ENCODE results near the gene TXLNG.

The TXLNG gene

GRCh38 chrX:16762579-16762978 is 23.7 kb upstream of the TXLNG start:
- H3K4me1 ChIP-seq (ENCODE audit: insufficient read depth, low read length), result no peaks in the 10 kb centered on the region
- no peaks in the 10 kb centered on the region for H3K79me2 ChIP-seq (ENCODE audit: insufficient read depth, low read length)
- no peaks in the 10 kb centered on the region for H3K27me3 ChIP-seq (ENCODE audit: insufficient read depth, low read length, poor library complexity)
- H3K27ac ChIP-seq (ENCODE audit: low read length), result no peak overlapping the region
- no peak for DNase-seq
- TF ChIP-seq CTCF (IDR thresholded peaks at IDR 0.05; ENCODE audit: borderline replicate concordance, extremely low read depth, low read length, poor library complexity, severe bottlenecking) (no peak), EZH2 (IDR thresholded peaks at IDR 0.05; ENCODE audit: borderline replicate concordance, low read depth, low read length, severe bottlenecking) (no peak)
- no peaks in the 10 kb centered on the region for H4K20me1 ChIP-seq (ENCODE audit: insufficient read depth, low read length)
- no peak overlapping the region for H3K4me2 ChIP-seq (ENCODE audit: insufficient read depth, low read length)
- H2AFZ ChIP-seq (ENCODE audit: low read depth, low read length), result no peak overlapping the region
- H3K9ac ChIP-seq (ENCODE audit: low read depth, low read length), result no peak overlapping the region
- H3K4me3 ChIP-seq (ENCODE audit: low read depth in 1 of 2, low read length in 2 of 2), result no peak overlapping the region
- H3K9me3 ChIP-seq (ENCODE audit: insufficient read depth, low read length, severe bottlenecking), result no peaks in the 10 kb centered on the region
- H3K36me3 ChIP-seq (ENCODE audit: insufficient read depth, low read length), result peaks cover 5% of the 10 kb centered on the region; the same call in 1 of the 2 replicates
- ATAC-seq (ENCODE audit: insufficient read depth, low read depth), result no peak

- Histone ChIP-seq H3K4me2 (ENCODE audit: insufficient read depth, low read length) (no peak overlapping the region), H3K27me3 (ENCODE audit: insufficient read depth, low read length, poor library complexity) (no peaks in the 10 kb centered on the region), H3K9me3 (ENCODE audit: insufficient read depth, low read length, severe bottlenecking) (no peaks in the 10 kb centered on the region), H3K4me1 (ENCODE audit: insufficient read depth, low read length) (no peaks in the 10 kb centered on the region), H3K27ac (ENCODE audit: low read length) (no peak overlapping the region), H3K4me3 (ENCODE audit: low read depth in 1 of 2, low read length in 2 of 2) (no peak overlapping the region), H2AFZ (ENCODE audit: low read depth, low read length) (no peak overlapping the region), H3K9ac (ENCODE audit: low read depth, low read length) (no peak overlapping the region), H3K36me3 (ENCODE audit: insufficient read depth, low read length) (no peaks in the 10 kb centered on the region; the same call in 1 of the 2 replicates), H4K20me1 (ENCODE audit: insufficient read depth, low read length) (no peaks in the 10 kb centered on the region), H3K79me2 (ENCODE audit: insufficient read depth, low read length) (no peaks in the 10 kb centered on the region)
- DNase-seq, result no peak
- TF ChIP-seq CTCF (IDR thresholded peaks at IDR 0.05; ENCODE audit: borderline replicate concordance, extremely low read depth, low read length, poor library complexity, severe bottlenecking), result no peak
- TF ChIP-seq EZH2 (IDR thresholded peaks at IDR 0.05; ENCODE audit: borderline replicate concordance, low read depth, low read length, severe bottlenecking), result no peak
- ATAC-seq (ENCODE audit: insufficient read depth, low read depth), result no peak
Measured at GRCh38 chrX:16765594-16765993, 20.7 kb upstream of the TXLNG start.

- Histone ChIP-seq H3K9me3 (ENCODE audit: insufficient read depth, low read length, severe bottlenecking) (no peaks in the 10 kb centered on the region), H2AFZ (ENCODE audit: low read depth, low read length) (no peak overlapping the region), H4K20me1 (ENCODE audit: insufficient read depth, low read length) (no peaks in the 10 kb centered on the region), H3K9ac (ENCODE audit: low read depth, low read length) (no peak overlapping the region), H3K4me1 (ENCODE audit: insufficient read depth, low read length) (no peaks in the 10 kb centered on the region), H3K36me3 (ENCODE audit: insufficient read depth, low read length) (no peaks in the 10 kb centered on the region), H3K79me2 (ENCODE audit: insufficient read depth, low read length) (no peaks in the 10 kb centered on the region), H3K4me3 (ENCODE audit: low read depth in 1 of 2, low read length in 2 of 2) (no peak overlapping the region), H3K27me3 (ENCODE audit: insufficient read depth, low read length, poor library complexity) (no peaks in the 10 kb centered on the region), H3K4me2 (ENCODE audit: insufficient read depth, low read length) (no peak overlapping the region), H3K27ac (ENCODE audit: low read length) (no peak overlapping the region)
- no peak for DNase-seq
- TF ChIP-seq CTCF (IDR thresholded peaks at IDR 0.05; ENCODE audit: borderline replicate concordance, extremely low read depth, low read length, poor library complexity, severe bottlenecking), result no peak
- no peak for ATAC-seq (ENCODE audit: insufficient read depth, low read depth)
Measured at GRCh38 chrX:16770970-16771482, 15.2 kb upstream of the TXLNG start.

All from DND-41 (cell line).